HG02981 (cell line): Measurements from ENCODE around the gene CLPX.
"Not testable (repeated sequence)": the region's sequence is repeated elsewhere in the genome, so short reads cannot be mapped to it uniquely, and the experiment has no call there.

Experiments used
- ATAC-seq: cut with Tn5 transposase; IDR thresholded peaks from one replicate; pipeline ENCODE4 v1.9.1; 2021; ENCODE audit warnings: mild to moderate bottlenecking, moderate library complexity; ENCODE audit not compliant: unreplicated experiment

The CLPX gene

GRCh38 chr15:65105038-65105437 is 80.1 kb downstream of the CLPX start:
- ATAC-seq: no peak

- no peak for ATAC-seq
These were observed 82.2 kb downstream of the CLPX start for GRCh38 chr15:65102912-65103311.

- ATAC-seq: no peak
These were observed 83.0 kb downstream of the CLPX start for GRCh38 chr15:65101891-65102708.

GRCh38 chr15:65101411-65101890 is 83.7 kb downstream of the CLPX start:
- no peak for ATAC-seq

GRCh38 chr15:65100442-65100841 is 84.7 kb downstream of the CLPX start:
- no peak for ATAC-seq

GRCh38 chr15:65099801-65100200 is 85.3 kb downstream of the CLPX start:
- ATAC-seq: not testable (repeated sequence)

GRCh38 chr15:65099336-65099735 is 85.8 kb downstream of the CLPX start:
- ATAC-seq: no peak
